NCI-H2171 (cell line): ENCODE data around the gene PDGFC.
"Not testable (repeated sequence)": the region's sequence is repeated elsewhere in the genome, so short reads cannot be mapped to it uniquely, and the experiment has no call there.

ENCODE experiments used
- DNase-seq: peaks from one replicate; lab custom pipeline; 2025; lab: John Stamatoyannopoulos, UW

The PDGFC gene

DNA sequence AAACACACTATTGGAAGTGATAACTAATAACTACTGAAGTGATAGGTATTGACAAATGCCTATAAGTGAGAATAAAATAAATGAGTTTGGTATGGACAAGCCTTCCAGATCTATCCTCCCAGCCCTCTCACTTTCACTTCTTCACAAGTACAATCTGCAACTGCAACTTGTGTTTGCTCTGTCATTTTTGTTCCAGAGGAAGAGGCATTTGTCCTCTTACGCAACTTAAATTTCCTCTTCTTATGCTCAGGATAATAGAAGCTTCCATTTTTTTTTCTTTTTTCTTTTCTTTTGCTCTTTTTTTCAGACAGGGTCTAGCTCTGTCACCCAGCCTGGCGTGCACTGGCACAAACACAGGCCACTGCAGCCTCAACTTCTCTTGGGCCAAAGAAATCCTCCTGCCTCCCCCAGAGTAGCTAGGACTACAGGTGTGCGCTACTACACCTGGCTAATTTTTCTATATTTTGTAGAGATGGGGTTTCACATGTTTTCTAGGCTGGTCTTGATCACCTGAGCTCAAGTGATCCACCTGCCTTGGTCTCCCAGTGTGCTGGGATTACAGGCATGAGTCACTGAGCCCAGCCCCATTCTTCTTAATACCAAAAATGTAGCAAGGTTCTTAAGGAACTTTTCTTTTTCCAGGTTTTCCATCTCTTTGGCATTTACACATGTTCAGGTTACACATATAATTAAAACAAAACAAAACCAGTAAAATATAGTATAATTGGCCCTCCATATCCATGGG is 73.1 kb downstream of the PDGFC start:
- no peak for DNase-seq

DNA sequence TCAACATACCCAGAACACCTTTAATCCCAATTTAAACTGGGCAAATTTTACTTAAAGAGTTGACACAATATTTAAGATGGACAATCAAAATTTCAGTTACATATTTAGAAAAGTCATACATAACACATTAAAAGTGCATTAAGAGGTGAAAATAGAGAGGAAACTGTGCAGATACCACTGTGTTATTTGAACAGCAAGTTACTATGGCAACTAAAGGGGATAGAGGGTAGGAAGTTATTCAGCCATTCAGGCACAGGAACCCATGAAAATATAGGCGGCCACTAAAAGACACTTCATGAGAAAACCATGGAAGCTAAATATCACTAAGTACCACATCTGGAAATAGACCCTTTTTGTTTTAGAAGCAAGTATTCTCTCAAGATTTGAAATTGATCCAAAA is 75.1 kb downstream of the PDGFC start:
- no peak for DNase-seq

DNA sequence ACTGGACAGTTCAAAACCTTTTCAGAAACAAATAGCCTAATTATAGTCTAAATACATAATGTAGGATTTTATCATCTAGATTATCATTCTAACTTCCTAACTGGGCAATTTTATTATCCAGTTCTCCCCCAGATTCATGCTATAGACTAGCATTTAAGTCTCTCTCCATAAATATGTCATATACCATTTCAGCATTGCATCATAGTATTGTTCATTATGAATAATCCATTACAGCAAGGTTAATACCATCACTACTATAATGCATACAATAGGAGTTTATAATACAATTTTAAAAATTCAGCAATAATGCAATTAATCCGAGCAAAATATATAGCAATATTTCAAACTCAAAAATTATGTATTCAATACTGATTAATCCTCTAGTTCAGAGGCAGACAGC is 77.4 kb downstream of the PDGFC start:
- no peak for DNase-seq

DNA sequence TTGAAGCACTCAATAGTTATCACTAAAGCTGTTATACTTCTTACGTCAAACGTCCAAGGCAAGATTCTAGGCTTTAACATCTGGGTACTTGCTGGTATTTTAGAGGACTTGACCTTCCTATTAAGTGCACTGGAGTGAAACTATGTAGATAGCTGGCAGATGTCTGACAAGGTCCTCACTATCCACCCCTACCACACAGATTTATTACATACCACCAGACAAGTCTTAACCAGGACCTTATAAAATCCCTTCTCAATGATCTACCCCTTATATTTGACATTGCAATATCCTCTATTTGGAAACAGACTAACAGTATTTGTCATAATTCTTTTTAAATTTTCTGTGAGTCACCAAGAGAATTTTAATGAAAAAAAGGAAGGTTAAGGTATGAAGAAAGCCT is 78.8 kb downstream of the PDGFC start:
- DNase-seq, result no peak

DNA sequence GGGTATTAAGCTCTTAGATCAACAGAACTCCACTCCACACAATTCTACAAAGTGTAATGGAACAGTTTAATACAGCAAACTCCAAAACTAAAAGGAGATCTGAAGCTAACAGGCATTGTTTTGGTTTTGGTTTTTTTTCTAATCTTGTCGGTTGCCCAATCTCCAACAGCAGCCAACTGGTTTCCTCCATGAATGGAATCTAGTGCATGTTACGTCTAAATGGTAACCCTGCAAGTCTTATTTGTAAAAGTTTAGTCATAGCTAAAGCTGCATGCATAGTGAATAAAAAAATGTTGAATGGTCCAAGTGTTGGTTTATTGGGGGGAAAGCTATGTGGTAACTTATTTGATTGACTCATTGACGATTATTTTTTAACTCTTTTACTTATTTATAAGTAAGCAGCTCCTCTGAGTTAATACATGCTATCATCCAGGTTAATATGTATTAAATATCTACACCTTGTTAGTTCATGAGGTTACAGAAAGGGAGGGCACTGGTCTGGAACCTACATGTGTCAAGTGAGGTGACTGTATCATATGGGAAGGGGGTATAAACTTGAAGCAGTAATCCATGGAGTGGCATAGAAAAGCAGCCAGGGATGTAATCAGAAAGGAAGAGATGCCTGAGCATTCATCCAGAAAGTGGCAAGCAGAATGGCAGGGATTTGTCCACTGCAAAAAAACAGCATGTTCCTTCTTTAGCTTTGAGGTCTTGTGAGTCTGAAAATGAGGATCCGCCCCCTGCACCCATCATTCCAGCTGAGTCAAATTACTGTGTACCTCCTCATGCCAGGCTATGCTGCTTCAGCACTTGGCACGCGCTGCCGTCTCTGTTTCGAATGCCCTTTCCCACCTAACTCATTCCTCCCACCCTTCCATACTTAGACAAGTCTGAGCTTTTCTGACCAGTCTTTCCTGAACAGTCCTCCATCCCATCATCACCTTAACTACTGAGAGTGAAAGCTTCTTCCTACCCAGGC is 81.7 kb downstream of the PDGFC start:
- no peak for DNase-seq

DNA sequence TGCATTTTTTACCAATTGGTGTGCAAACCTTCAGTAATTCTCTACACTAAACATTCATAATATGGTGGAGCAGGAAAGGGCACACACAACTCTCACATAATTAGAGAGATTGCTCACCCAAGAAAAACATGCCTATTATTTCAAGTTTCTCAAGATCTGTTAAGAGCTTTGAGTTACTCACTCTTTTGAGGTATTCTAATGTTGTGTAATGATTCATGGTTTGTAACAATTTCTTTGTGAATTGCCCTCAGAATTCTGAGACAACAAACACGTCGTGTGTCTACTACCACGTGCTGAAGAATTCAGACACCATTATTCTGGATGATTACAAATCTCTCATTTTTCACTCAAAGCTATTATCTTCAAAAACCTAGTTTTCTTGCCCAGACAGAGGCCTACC is 82.8 kb downstream of the PDGFC start:
- DNase-seq, result no peak

DNA sequence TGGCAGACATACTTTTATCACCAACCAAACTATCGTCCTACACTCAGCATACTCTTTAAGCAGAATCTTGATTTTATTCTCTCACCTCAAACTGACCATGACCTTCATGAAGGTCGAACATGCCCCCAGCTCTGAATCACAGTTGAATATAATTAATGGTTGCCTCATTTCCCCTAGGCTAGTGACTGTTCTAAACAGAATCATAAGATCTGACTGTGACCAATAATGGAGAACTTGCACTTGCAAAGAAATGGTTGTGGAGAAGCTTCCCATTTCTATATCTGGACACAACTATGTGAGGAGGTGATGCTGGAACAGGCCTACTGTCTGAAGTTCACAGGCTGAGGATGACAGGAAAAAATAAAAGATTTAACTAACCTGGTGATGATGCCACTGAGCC is 85.1 kb downstream of the PDGFC start:
- no peak for DNase-seq

DNA sequence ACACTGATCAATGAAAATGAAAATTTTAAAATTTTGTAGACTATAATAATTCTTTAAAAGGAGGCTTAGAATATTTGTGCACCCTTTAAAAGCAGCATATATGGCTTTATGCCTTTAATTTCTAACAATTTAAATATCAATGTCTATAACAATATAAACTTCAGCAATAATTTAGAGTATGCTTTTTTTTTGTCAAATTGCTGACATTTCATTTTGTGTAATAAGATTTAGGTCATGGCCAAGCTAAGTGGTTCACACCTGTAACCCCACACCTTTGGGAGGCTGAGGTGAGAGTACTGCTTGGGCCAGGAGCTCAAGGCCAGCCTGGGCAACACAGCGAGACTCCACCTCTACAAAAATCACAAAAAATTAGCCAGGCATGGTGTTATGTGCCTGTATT is 86.2 kb downstream of the PDGFC start:
- no peak for DNase-seq

DNA sequence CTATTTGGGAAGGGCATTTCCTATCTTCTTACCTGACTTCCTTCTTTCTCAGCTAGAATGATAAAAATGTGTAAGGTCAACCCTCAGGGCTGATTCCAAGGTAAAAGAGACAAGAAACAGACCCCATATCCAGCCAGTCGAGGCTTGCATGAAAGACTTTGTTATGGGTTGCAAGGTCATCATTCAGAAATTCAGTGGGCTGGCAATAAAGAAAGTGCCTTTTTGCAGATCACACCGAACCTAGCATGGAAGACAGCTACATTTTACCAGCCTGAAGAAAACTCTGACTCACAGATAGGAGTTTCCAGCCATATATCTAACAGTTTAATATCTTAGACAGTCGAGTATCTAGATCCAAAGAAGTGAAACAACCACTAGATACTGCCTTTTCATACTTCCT is 87.4 kb downstream of the PDGFC start:
- DNase-seq, result no peak

DNA sequence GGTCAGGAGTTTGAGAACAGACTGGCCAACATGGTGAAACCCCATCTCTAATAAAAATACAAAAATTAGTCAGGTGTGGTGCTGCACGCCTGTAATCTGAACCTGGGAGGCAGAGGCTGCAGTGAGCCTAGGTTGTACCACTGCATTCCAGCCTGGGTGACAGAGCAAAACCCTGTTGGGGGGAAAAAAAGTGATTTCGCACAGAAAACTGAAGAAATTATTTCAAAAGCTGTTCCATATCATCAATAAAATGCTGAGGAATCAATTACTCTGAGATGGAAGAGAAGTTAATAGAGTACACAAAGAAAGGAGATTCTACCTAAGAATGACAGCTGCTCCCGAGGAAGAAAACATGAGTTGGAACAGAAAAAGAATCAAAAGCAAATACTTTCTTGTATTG is 95.9 kb downstream of the PDGFC start:
- no peak for DNase-seq

DNA sequence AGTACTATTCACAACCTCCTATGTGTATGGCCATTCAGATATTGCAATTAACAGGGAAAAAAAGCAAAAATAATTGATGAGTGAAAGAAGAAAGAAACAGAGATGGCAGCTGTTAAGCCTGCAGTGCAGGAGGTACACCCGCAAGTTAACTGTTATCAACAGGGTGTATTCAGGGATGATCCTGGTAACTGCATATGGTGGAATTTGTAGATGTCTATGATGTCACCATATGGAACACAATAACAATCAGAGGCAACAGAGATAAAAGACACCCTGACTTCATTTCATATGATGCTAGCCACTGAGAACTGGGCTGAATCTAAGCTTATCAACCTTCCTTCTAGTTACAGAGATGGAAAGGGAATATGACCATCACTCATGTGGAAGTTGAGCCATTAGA is 96.5 kb downstream of the PDGFC start:
- DNase-seq, result no peak

DNA sequence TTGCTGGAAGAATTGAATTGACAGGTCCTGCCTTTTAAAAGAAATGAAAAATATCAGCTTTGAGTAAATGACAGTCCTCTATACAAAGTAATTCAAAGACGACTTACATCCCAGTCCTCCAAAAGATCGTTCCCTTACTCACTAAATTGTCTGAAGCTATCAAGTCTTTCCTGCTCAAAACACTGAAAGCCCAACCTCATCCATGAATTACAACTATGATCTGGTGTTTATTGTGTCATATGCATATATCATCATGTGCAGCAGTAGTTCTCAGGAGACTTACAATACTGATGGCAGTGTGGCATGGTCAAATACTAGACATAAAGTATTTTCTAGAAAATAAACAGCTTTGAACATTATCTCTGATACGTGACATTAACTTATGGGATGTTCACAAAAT is 97.8 kb downstream of the PDGFC start:
- no peak for DNase-seq

DNA sequence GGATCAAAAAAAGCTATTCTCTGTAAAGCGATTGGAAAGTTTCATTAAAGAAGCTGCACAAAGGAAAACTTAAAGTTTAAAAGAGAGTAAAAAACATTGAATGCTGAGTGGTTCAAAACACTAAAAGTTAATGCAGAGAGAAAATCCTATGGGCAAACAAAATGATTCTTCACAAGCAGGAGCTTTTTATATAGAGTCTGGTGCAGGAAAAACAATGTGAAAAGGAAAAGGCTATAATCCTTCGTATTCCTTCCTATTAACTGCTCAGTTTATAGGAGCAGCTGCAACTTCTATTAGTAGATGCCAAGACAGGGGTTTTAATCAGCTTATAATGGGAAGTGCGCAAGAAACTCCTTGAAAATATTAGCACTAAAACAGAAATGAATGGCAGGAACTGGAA is 100.7 kb downstream of the PDGFC start:
- no peak for DNase-seq

DNA sequence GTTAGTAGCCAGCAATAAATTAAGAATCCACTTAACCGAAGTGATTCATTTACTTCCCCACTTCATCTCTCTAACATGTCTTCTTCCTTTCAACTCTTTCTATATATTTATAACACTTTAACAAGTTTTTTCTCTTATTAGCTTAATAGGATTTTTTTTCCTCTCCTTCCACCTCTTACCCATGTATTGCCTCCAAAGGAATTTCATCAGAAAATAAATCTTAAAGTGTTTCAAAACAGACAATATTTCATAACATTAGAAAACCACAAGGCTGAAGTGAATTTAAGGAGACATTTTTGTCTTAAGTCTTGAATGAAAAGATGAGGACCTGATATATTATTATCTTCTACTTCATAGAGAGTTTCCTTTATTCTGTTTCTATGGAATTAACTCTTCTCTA is 101.5 kb downstream of the PDGFC start:
- DNase-seq, result no peak

DNA sequence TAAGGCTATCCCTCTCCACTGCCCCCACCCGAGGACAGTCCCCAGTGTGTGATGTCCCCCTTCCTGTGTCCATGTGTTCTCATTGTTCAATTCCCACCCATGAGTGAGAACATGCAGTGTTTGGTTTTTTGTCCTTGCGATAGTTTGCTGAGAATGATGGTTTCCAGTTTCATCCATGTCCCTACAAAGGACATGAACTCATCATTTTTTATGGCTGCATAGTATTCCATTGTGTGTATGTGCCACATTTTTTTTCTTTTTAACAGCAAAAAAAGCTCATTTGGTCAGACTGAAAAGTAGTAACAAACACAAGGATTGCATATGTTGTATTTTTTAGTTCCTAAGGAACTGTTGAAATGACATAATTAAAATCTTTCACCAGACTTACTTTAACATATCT is 105.5 kb downstream of the PDGFC start:
- DNase-seq, result not testable (repeated sequence)

DNA sequence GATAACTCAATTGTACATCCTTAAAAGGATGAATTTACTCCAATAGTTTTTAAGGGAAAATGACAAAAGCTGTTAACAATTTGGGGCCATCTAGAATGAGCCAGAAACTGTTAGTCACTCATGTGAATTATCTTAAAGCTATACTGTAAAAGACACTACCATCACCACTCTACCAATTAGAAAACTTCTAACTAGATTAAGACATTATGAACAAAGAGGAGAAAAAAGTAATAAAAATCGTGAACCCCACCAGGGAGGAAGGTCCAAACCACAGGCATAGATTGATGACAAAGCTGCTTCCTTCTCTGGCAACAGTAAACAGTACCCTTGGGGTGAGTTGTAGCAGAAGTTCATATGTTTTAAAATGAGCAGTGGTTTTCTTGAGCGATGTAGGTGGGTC is 106.1 kb downstream of the PDGFC start:
- no peak for DNase-seq

DNA sequence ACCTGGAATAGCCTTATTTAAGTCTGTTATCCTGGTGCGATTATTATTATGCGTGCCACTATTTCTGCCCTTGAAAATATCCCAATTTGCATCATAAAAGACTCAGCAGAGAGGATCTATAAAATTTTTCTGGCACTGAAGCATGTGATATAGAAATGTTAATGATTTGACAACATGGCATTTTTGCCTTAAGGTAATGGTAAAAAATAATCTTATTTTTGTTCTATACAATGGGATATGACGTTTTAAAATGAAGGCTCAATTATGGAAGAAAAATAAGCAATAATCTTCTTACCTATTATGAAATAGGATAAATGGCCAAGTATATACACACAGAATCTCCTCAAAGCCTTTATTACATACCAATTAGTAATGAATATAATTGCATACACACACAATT is 113.5 kb downstream of the PDGFC start:
- no peak for DNase-seq

DNA sequence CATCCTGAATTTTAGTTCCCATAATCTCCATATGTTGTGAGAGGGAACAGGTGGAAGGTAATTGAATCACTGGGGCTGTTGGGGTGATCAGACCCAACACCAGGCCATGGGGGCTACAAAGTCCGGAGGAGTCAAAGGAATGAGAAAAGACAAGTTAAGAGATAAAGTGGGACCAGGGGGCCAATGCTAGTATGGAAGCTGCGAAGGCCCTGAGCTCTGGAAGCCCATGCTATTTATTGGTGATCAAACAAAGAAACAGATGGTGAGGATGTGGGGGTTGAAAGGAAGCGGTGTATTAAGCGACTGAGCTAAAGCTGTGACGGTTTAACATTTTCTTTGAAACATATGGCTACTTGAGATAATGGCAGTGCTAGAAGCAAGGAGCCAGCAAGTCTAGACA is 132.8 kb downstream of the PDGFC start:
- peak; percentile 21 for DNase-seq

DNA sequence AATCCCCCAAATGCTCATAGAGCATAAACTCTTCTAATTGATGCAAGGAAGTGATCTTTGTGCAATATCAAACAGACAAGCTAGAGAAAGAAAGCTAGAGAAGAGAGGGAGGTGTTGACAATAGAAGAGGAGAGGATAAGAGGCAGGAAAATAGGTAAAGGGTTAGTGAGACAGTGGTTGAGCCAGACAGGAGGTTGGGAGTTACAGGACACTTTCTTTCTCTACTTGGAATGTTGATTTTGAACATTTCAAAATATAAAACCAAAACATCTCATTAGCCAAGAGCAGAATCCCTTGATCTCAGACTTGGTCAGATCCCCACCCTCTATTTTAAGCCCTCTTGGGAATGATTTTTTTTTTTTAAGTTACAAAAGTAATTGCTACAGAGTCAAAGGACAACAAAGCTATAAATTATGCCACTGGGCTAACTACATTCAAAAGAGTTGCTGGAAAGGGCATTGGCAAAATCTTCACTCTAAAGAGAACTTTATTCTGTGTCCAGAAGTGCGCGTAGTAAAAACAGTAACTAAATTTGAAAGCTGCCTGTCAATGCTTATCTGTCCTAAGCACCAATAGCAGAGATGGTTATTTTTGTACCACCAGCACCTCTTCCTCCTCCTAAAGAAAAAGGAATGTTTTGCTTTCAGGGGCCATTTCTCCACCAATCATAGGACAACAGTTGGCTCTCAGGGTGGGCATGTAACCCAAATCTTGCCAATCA is 133.8 kb downstream of the PDGFC start:
- DNase-seq, result no peak

DNA sequence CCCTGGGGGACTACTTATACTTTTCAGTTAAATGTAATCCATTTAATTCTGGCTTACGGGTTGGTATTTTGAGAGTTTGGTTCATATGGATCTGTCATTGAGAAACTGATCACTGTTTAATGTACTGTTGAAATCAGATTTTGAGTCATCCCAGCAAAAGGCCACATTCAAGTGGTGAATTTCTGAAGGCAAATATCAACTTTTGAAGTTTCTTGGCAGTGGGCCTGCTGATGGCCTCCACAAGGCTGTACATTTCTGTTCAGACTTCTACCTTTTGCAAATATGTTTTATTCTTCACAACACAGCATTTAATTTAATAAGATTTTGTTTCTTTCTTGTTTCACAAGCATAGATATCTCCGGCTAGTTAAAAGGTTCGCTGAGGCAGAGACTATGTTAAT is 138.7 kb downstream of the PDGFC start:
- no peak for DNase-seq

DNA sequence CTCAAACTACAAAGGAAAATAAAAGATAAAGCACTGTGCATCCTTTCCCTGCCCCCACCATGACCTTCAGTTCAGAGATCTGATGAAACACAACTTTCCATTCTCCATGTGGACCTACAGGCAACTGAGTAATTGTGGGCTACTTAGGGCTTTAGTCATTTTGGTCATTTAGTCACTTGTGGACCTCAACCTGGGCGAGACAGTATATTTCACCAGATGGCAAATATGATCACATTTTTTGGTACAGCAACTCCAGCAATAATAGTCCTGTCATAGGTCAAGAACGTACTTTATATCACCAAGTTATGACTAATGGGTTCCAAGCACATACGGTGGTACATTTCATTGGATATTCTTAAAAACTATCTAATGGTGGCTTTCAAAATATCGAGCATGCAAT is 141.2 kb downstream of the PDGFC start:
- DNase-seq, result no peak

DNA sequence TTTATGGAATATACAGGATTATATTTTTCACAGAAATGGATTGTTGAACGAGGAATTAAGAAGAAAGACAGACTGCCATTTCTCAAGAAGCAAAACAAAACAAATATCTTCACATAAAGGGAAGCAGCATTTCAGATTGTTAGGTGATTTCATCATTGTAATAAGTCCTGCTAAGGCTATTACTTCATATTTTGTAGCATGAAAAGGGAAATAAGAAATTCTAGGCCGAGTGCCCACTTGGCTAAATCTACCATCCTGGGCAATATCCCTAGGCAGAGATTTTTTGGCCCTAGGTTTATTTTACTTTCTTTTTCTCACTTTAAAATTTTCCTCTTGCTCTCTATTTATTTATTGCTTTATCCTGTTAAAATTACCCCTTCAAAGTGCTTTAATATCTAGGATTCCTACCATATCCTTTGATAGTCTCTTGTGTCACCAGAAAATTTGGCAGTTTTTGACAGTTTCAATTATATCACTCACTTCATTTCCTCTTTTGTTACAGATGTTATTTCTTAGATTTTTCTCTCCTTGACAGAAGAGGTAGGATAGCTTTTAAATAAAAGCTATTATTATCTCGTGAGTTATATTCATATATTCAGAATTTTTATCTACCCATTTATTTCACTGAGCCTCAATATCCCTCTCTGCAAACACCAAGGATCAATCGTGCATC is 142.3 kb downstream of the PDGFC start:
- no peak for DNase-seq
